GM19452 (cell line): Measurements from ENCODE around the gene MT1M.
A peak's percentile ranks its signal among the peaks of the same experiment; 100 is the strongest.

Experiments
- ATAC-seq: cut with Tn5 transposase; IDR thresholded peaks from one replicate; pipeline ENCODE4 v1.9.1; 2021; ENCODE audit not compliant: unreplicated experiment

The MT1M gene

GRCh38 chr16:56625943-56626654, 6.4 kb upstream of the MT1M start:
- no peak for ATAC-seq

DNA sequence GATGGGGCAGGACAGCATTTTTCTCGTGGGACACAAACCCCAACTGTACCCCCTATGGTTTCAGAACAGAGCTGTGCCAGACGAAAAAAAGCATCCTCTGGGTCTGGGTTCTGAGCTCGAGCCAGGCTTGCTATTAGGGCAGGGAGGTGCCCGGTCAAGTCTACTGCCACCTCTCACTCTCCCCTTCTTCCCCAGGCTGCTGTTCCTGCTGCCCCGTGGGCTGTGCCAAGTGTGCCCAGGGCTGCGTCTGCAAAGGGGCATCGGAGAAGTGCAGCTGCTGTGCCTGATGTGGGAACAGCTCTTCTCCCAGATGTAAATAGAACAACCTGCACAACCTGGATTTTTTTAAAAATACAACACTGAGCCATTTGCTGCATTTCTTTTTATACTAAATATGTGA, 5.8 kb upstream of the MT1M start:
- ATAC-seq: no peak

DNA sequence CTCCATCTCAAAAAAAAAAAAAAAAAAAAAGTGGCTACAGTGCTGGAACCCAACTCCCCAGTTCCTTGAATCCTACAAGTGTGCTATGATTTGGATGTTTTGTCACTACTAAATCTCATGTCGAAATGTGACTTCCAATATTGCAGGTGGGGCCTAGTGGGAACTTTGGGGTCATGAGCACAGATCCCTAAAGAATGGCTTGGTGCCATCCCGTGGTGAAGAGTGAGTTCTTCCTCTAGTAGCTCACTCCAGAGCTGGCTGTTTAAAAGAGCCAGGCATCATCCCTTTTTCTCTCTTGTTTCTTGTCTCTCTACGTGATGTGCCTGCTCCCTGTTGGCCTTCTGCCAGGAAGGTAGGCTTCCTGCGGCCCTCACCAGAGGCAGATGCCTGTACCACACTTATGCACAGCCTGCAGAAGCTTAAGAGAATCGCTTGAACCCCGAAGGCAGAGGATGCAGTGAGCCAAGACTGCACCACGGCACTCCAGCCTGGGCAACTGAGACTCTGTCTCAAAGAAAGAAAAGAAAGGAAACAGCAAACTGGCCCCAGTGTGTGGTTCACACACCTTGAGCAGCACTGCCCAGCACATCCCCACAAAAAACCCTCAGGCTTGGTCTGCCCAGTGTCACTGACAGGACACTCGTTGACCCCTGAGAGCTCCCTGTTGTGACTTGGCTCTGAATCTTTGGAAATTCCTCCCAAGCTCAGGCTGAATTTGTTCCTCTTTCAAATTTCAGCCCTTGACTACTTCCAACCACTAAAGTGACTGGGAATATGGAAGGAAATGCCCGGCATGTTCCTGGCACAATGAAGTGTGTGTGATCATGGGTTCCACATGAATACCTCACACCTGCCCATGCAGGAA, 3.7 kb upstream of the MT1M start:
- no peak for ATAC-seq

GRCh38 chr16:56629531-56629930, 2.9 kb upstream of the MT1M start:
- no peak for ATAC-seq

DNA sequence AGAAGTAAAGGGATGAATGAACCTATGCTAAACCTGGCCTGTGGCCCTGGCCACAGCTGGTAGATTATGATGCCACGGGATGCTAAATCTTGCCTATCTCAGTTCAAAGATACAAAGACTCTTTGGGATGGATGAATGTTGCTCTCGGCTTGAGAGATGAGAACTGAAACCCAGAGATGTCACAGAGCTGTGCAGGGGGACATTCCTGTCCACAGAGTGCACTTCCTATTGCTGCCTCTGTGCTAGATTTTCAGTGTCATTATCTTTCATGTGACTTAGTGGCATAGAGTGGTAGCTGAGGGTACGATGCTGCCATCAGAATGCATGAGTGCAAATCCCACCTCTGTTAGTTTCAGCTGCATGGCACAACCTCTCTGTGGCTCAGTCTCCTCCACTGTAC, 2.3 kb upstream of the MT1M start:
- ATAC-seq: peak; percentile 85

- no peak for ATAC-seq
These were observed 1.3 kb upstream of the MT1M start for GRCh38 chr16:56631197-56631596.

DNA sequence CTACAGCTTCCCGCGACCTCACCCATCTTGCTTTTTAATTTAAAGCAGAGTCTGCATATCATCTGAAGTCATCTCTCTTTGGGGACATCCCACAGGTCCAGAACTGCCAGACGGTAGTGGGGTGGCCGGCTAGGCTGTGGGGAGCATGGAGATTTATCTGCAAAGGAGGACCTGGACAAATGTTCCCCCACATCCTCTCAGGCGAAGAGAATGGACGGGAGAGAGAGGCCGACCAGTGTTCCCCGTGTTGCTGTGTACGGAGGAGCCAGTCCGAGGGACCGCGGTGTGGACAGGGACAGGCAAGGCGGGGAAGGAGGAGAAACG, 665 bp upstream of the MT1M start:
- no peak for ATAC-seq

DNA sequence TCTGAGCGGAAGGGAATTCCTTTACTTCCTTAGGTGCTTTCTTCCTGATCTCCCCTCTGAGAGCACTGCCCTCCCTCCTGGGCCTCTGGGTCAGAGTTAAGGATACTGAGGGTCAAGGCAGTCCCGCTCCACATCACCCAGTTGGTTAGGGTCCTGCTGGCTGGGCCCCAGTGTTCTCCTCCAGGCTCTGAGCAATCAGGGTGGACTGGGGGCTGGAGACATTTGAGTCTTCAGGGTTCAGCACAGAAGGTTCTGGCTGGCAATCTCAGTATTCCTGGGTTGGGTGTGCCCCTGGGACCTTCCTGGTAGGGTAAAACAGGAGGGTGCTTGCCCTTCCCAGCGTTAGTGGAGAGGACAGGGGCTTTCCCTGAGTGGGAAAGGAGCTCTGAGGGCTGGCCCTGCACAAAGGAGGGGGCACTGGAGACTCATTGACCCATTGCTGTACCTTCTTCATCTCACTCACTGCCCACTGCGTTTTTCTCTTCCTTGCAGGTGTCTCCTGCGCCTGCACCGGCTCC, 448 bp downstream of the MT1M start:
- no peak for ATAC-seq

GRCh38 chr16:56633535-56633934, 1.1 kb downstream of the MT1M start:
- ATAC-seq: no peak

DNA sequence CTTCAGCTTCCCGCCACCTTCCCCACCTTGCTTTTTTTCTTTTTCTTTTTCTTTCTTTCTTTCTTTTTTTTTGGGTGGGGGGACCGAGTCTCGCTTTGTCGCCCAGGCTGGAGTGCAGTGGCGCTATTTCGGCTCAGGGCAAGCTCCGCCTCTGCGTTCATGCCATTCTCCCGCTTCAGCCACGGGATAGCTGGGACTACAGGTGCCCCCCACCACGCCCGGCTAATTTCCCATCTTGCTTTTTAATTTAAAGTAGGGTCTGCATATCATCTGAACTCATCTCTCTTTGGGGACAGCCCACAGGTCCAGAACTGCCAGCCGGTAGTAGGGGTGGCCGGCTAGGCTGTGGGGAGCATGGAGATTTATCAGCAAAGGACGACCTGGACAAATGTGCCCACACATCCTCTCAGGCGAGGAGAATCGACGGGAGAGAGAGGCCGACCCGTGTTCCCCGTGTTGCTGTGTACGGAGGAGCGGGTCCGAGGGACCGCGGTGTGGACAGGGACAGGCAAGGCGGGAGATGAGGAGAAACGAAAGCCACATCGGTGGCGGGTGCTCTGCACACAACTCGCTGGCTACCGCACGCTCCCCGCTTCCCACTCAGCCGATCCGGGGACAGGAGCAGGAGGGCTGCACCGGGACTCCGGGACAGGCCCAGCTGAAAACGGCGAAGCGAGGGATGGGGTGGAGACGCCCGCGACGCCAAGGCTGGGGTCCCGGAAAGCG, 2.4 kb downstream of the MT1M start:
- ATAC-seq: no peak

GRCh38 chr16:56635441-56635967, 3.0 kb downstream of the MT1M start:
- no peak for ATAC-seq

- no peak for ATAC-seq
These were observed 4.4 kb downstream of the MT1M start for GRCh38 chr16:56636616-56637413.

- ATAC-seq: no peak
These were observed 5.6 kb downstream of the MT1M start, which contains the start of gene MT1A for GRCh38 chr16:56637814-56638750. Gene MT1A (plus strand): TSS chr16:56638666. CDS start chr16:56638739, 73 bp downstream.

GRCh38 chr16:56639045-56639444, 6.6 kb downstream of the MT1M start:
- ATAC-seq: no peak

DNA sequence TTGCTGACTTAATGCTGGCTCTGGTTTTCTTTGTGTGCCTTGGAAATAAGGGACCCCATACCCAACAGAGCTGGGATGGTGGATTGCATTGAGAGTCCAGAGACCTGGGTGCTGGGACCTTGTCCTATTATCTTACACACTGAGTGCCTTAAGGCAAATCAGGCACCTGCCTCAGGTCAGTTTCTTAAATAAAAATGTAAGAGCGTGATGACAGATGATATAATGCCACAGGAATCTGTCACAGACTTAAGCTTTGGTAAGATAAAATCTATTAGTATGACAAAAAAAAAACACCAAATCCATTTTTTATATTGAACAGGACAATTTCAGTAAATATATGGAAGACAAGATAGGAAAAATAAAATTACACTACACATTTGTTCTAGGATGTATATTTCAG, 7.6 kb downstream of the MT1M start:
- ATAC-seq: no peak

GRCh38 chr16:56641166-56641565, 8.7 kb downstream of the MT1M start:
- ATAC-seq: no peak

DNA sequence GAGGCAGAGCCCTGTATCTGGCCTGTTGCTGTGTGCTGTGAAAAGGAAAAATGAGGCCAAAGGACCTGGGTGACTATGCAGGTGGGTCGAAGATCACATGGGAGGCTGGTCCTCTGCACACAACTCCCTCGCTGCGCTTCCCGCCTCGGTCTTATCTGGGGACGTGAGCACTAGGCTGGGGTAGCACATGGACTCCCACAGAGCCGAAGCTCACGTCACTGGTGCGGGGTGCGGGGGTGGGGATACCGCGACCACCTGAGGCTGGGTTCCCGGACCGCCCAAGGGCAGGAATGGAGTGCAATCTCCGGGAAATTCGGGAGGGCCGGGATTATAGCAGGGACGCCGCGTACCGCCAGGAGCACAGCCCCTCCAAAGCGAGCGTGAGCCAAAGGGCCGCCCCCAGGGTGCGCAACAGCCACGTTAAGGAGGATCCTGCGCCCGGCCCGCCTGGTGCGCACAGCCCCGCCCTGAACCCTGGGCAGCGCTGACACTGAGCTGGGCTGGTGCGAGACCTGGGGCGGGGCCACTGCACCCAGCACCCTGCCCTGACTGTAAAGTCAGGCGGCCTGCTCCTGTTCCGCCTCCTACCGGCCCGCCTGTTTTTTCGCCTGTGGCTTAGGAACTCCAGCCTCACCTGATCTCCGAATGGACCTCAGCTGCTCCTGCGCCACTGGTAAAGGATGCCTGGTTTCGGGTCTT, 10.8 kb downstream of the MT1M start:
- ATAC-seq: no peak

DNA sequence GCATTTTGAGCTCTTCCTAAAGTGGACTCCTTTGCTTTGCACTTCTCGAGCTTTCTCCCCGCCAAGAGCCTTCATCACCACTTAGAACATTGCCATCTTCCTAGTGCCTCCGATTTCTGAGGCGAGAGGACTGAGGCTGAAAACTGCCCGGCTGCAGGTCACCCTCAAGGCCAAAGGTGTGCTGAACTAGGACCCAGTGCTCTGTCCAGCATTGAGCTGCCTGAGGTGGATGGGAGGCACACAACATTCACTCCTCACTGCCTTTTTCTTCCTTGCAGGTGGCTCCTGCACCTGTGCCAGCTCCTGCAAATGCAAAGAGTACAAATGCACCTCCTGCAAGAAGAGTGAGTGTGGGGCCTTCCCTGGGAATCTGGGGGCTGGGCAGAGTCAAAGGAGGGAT, 11.4 kb downstream of the MT1M start:
- no peak for ATAC-seq

DNA sequence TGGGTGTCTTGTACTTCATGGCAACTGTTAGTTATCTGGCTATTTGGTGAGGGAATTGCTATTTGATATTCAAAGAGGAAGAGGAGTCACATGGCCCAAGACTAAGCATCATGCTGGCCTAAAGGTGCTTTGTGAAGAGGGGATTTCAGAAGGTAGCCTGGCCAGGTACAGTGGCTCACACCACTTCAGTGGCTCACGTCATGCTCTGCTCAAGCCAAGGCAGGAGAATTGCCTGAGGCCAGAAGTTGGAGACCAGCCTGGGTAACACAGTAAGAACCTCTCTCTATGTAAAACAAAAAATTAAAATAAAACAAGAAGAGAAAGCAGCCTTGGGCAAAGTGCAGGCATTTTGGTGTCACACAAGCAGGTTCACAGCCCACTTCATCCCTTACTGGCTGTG, 12.9 kb downstream of the MT1M start:
- no peak for ATAC-seq
